D721Med (cell line): Measurements from ENCODE around the gene CD200R1.

Experiments
- DNase-seq: peaks from one replicate; pipeline ENCODE4 v3.0.0; 2011; ENCODE audit warnings: low spot score; ENCODE audit not compliant: insufficient read length
- FAIRE-seq: peaks from 2 replicates; lab custom pipeline; 2011; peaks lifted over from hg19 to GRCh38; lab: Jason Lieb, UNC
- TF ChIP-seq, protein P1 (sequence below): IDR thresholded peaks from 2 replicates; pipeline ENCODE4 v1.5.1; 2012; ENCODE audit warnings: mild to moderate bottlenecking, control low read depth; ENCODE audit not compliant: insufficient read depth; ENCODE audit errors: missing control alignments

The CD200R1 gene

GRCh38 chr3:112873632-112874031, 101.3 kb downstream of the CD200R1 start:
- DNase-seq = no peak
- FAIRE-seq = no peak
- TF ChIP-seq, protein P1, sequence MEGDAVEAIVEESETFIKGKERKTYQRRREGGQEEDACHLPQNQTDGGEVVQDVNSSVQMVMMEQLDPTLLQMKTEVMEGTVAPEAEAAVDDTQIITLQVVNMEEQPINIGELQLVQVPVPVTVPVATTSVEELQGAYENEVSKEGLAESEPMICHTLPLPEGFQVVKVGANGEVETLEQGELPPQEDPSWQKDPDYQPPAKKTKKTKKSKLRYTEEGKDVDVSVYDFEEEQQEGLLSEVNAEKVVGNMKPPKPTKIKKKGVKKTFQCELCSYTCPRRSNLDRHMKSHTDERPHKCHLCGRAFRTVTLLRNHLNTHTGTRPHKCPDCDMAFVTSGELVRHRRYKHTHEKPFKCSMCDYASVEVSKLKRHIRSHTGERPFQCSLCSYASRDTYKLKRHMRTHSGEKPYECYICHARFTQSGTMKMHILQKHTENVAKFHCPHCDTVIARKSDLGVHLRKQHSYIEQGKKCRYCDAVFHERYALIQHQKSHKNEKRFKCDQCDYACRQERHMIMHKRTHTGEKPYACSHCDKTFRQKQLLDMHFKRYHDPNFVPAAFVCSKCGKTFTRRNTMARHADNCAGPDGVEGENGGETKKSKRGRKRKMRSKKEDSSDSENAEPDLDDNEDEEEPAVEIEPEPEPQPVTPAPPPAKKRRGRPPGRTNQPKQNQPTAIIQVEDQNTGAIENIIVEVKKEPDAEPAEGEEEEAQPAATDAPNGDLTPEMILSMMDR = no peak

GRCh38 chr3:112871735-112872134, 103.2 kb downstream of the CD200R1 start:
- no peak for FAIRE-seq
- DNase-seq = no peak
- TF ChIP-seq, protein P1 = no peak
